CD4-positive, alpha-beta T cell treated with Interferon alpha-2 for 1 hour (primary cell): ENCODE measurements around the gene POU2F1.
A peak's percentile ranks its signal among the peaks of the same experiment; 100 is the strongest.
"Not testable (repeated sequence)": the region's sequence is repeated elsewhere in the genome, so short reads cannot be mapped to it uniquely, and the experiment has no call there.

ENCODE experiments used
- DNase-seq, 2 donors: peaks; one replicate each; pipeline ENCODE4 v3.0.0-alpha.2; 2020 to 2022

Gene POU2F1

DNA sequence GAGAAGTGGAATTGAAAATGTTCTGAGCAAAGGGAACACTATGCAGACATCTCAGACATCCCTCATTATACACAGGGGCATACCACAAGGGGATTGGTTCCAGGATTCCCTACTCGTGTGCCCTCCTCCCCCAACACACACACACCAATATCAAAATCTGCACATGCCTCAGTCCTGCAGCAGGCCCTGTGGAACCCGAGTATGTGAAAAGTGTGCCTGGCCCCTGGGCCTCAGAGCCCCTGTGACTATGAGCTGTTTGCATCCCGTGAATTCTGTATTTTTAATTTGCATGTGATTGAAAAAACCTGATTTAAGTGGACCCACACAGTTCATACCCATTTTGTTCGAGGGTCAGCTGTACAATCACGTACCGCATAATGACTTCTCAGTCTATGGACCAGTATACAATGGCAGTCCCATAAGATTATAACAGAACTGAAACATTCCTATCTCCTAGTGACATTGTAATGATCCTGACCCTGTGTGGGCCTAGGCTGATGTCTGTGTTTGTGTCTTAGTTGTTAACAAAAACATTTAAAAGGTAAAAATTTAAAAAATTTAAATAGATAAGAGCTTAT is 11.3 kb downstream of the POU2F1 start:
- DNase-seq, result no peak

GRCh38 chr1:167232801-167233200 is 12.1 kb downstream of the POU2F1 start:
- no peak for DNase-seq

DNA sequence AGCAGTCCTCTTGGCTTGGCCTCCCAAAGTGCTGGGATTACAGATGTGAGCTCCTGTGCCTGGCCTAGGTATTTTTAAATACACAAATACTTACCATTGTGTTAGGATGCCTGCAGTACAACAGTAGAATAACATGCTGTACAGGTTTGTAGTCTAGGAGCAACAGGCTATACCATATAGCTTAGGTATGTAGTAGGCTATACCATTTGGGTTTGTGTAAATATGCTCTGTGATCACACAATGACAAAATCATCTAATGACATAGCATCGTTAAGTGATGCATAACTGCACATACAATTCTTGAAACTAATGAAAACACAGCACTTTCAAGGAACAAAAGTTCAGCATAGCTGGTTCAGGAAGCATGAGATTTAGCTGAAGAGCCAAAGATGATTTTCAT is 12.7 kb downstream of the POU2F1 start:
- DNase-seq, result no peak

DNA sequence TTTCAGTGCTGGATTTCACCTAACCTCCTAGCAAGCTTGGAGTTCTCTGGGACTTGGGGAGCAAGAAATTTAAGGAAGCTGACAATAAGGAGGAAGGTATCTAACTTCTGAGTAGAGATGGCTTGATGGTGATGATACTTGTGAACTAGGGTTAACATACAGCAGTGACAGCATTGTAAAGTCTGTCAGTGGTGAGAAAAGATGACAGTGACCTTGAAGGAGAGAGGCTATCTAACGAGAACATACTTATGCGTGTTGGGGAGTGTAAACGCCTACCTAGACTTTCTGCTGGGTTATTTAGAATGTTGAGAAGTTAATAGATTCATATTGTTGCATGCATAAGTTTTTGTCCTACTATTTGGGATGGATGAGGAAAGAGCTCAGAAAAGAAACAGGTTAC is 16.3 kb downstream of the POU2F1 start:
- DNase-seq, result no peak

DNA sequence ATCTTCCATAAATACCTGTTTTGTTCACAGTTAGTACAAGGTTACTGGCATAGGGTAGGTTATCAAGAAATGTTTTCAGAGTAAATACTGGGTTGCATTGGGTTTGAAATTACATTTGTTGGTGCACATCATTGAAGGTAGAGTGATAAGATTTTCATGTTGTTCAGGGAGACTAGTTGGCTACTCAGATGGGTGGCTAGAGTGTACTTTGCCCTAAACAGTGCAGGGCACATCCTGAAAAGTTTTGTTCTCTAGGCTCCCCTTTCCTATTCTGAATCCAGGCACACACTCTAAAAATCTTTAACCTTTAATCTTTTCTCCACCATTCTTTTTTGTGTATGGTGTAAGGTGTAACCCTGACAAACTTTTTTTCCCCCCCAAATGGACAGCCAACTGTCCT is 18.0 kb downstream of the POU2F1 start:
- DNase-seq, result no peak

GRCh38 chr1:167239257-167239656 is 18.6 kb downstream of the POU2F1 start:
- DNase-seq, result no peak

DNA sequence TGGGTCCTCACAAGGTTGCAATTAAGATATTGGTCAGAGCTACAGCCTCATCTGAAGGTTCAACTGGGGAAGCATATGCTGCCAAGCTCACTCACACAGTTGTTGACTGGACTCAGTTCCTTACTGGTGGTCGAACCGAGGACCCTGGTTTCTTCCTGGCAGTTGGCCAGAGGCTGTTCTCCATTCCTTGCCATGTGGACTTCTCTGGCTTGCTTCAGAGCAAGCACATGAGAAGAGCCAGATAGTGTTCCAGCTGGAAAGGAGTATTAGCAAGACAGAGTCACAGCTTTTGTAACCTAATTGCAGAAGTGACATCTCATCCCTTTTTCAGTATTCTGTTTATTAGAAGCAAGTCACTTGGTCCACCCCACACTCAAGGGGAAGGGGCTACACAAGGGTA is 23.6 kb downstream of the POU2F1 start:
- no peak for DNase-seq

GRCh38 chr1:167245168-167245567 is 24.5 kb downstream of the POU2F1 start:
- DNase-seq, result not testable (repeated sequence)

DNA sequence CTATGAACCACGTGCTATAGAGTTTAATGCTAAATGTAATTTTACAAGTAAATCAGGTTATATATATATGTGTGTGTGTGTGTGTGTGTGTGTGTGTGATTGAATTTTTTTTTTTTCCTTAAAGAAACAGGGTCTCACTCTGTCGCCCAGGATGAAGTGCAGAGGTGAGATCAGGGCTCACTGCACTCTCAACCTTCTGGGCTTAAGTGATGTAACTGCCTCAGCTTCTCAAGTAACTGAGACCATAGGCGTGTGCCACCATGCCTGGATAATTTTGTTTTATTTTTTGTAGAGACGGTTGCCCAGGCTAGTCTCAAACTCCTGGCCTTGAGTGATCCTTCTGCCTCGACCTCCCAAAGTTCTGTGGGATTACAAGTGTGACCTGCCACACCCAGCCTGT is 26.3 kb downstream of the POU2F1 start:
- DNase-seq, result no peak

DNA sequence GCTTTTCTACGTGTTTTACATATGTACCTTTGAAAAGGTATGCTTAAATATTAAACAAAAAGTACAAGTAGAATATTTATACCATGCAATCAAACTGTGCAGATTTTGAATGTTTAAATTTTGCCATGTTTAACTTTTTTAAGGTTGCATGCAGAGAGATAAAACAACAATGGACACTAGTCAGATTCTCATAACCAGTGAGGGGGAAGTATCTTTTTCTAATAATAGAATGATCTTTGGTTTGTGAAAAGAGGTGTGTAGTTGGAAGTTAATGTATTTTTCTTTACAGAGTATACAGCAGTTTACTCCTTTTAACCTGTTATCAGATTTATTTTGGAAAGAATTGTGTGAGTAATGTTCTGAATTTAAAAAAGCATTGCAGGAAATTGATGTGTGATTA is 27.1 kb downstream of the POU2F1 start:
- DNase-seq, result no peak

DNA sequence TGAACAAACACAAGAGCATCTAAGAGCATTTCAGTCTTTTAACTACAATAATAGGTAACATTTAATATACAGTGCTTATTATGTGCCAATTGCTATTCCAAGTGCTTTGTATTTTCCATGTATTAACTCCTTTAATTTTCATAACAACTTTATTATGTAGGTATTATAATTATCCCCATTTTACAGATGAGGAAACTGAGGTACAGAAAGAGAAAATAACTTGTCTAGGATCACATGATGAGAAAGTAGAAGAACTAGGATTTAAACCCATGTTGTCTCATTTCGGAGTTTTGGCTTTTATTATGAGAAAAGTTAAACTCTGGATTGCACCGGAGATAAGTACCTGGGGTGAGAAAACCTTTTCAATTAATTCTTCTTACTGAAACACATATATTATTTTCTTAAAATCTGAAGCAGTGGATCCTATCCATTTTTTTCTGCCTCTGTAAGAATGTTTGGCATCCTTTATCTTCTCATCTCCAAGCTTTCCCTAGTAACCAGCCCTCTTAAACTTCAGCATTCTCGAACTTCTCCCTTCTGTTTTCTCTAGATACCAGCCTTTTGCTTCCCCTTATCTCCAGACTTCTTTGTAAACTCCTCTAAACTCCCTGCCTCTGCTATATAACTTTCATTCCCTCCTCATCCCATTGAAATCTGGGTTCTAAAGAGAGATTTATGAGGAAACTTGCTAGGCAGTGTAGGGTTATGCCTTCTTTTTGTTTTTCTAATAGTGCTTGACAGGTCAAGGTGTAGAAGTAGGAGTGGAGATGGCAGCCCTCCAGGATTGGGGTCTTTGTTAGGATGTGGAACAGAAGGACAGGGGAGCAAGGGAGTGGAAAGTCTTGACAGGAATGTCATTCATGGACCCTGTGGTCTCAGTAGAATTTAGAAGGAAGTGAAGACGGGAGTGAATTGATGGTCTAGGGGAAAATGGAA is 28.3 kb downstream of the POU2F1 start:
- DNase-seq, result no peak

- DNase-seq, result no peak
These were observed 29.0 kb downstream of the POU2F1 start for GRCh38 chr1:167249702-167250101.

DNA sequence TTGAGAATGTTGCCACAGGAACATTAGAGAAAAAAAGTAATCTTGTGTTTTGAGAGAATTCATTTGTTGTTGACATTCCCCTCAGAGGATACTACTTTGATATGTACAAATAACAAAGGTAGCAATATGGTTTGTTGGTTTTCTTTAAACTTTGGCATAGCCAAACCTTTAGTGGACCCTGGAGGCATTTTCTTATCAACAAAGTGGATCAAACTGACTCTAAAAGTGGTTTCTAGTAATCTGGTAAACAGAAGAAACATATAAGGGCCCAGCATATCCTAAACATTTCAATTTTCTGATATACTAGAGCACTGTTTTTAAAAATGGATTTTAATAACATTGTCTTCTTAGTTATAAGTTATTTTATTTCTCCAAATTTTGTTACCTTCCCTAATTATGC is 29.8 kb downstream of the POU2F1 start:
- no peak for DNase-seq

DNA sequence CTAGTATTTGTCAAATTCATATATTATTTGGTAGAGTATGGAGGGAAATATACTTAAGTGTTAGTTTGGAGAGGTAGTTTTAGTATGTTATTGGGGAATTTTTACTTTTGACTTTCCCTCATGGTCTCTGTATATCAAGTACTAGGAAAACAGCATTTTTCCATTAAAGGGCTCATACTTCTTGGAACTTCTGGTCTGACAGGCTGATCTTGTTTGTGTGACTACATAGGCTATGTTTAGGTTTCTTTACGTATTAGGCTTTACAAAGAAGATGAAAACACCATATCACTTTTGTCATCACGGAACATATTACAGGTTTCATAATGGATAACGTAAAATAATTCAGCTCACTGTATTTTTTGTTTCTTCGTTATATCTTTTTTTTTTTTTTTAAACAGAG is 30.8 kb downstream of the POU2F1 start:
- DNase-seq, result no peak

GRCh38 chr1:167252986-167253385 is 32.3 kb downstream of the POU2F1 start:
- no peak for DNase-seq

DNA sequence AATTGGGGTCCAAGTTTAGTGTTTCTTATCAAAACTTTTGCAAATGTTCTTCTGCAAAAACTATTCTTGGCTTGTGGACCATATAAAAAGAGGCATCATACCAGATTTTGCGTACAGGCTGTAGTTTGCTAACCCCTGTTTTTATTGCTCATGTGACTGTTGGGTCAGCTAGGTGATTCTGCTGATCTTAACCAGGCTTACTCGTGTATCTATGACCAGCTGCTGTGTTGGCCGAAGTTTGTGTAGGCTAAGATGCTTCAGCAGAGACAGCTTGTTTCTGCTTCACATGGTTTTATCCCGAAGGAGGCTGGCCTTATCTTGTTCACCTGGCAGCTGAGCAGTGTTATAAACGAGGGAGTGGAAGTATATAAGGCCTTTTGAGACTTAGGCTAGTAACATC is 38.2 kb downstream of the POU2F1 start:
- no peak for DNase-seq

DNA sequence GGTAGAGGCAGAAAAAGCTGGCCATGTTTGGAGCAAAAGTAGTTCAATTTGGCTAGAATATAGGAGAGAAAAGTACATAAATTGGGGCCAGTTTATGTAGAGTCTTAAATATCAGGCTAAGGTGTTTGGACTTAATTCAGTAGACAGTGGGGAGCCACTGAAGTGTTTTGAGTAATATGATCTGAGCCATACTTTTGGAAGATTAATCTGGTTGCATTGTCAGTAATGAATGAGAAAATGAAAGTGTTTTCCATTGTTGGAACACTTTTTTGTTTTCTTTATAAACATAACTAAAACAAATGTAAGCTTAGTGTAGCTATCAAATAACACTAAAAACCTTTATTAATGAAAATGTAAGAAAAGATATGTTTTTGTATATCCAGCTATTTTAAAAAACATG is 42.1 kb downstream of the POU2F1 start:
- DNase-seq, result no peak

DNA sequence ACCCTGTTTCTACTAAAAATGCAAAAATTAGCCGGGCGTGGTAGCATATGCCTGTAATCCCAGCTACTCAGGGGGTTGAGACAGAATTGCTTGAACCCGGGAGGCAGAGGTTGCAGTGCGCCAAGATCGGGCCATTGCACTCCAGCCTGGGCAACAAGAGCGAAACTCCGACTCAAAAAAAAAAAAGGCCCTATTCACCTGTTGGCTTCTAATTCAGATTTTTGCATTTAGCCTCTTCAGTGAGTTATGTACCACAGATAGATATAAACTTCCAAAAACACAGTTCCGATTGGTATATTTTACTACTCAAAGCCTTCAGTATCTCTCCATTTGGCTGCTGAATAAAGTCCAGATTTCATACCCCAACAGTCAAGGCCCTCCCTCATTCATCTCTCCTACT is 42.7 kb downstream of the POU2F1 start:
- DNase-seq, result no peak

GRCh38 chr1:167263819-167264464 is 43.3 kb downstream of the POU2F1 start:
- peak; percentile 27 to 64 for DNase-seq

DNA sequence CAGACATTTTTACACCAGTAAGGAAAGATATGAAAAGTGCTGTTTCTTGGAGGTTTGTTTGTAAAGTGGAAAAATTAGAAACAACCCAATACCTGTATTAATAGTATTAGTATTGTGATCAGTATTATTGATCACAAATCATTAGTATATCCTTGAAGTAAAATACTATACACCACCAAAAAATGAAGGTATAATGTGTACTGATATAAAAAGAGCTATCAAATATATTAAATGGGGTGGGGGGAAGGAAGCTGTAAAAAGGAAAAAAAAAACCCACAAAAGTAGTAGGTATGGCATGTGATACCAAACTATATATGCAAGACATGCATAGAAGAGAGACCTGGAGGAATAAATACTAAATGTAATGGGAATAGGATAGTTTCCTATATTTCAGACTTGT is 46.3 kb downstream of the POU2F1 start:
- no peak for DNase-seq

DNA sequence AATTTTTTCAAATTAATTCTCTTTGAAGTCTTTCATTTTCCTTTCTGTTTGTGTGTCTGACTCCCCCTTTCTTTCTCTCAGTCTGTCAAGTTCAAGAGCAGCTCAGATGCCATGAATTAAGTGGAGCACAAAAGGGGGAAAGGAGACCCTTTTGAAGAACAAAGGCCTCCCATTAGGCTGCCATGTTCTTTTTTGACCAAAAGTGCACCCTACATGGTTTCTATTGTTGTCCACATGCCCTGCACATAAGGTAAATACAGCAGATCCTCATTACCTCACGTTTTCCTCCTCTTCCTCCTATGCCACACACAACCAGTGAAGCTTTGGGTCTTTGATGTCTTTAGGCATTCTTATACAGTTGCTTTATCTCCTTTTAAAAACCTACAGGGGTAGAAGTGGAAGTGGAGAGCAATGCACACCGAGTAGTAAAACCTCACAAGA is 47.7 kb downstream of the POU2F1 start:
- no peak for DNase-seq

GRCh38 chr1:167270349-167271092 is 49.8 kb downstream of the POU2F1 start:
- DNase-seq, result no peak

- no peak for DNase-seq
These were observed 51.8 kb downstream of the POU2F1 start for GRCh38 chr1:167272369-167272957.
